ENCODE results near the gene MTF2. TPM values are rescaled to one million over a fixed set of nuclear protein-coding genes. Genes with fewer than 3 reads are reported as not detected.

Gene MTF2
- total and polyA plus RNA-seq, 2 experiments from 2014 or later = 82.1 to 133 TPM

- no peaks in the 10 kb centered on the region for H3K9me2 ChIP-seq (ENCODE audit: insufficient read depth)
- no peak overlapping the region for H3K4me3 Mint-ChIP-seq
- no peaks in the 10 kb centered on the region; the same call in 2 of the 3 replicates for H3K9me3 Mint-ChIP-seq
- no peaks in the 10 kb centered on the region for H3F3A ChIP-seq (replicated peaks; ENCODE audit: low read depth)
- no peaks in the 10 kb centered on the region; the same call in 2 of the 3 replicates for H3K4me1 Mint-ChIP-seq
- no peak overlapping the region for H3K4me2 ChIP-seq
- no peak for TF ChIP-seq STAT1 (IDR thresholded peaks at IDR 0.05; ENCODE audit: unreplicated experiment)
- TF ChIP-seq POLR2AphosphoS5 (IDR thresholded peaks at IDR 0.05; ENCODE audit: low read depth) = no peak
- TF ChIP-seq NANOG (IDR thresholded peaks at IDR 0.05; ENCODE audit: borderline replicate concordance) = no peak
- TF ChIP-seq JUNB (IDR thresholded peaks at IDR 0.05; ENCODE audit: unreplicated experiment) = no peak
- TF ChIP-seq ZNF331 (CRISPR knock-in tag; IDR thresholded peaks at IDR 0.05; ENCODE audit: low read depth) = no peak
- TF ChIP-seq EZH2 (IDR thresholded peaks at IDR 0.05; ENCODE audit: low read depth, unreplicated experiment) = no peak
- TF ChIP-seq, protein P1, sequence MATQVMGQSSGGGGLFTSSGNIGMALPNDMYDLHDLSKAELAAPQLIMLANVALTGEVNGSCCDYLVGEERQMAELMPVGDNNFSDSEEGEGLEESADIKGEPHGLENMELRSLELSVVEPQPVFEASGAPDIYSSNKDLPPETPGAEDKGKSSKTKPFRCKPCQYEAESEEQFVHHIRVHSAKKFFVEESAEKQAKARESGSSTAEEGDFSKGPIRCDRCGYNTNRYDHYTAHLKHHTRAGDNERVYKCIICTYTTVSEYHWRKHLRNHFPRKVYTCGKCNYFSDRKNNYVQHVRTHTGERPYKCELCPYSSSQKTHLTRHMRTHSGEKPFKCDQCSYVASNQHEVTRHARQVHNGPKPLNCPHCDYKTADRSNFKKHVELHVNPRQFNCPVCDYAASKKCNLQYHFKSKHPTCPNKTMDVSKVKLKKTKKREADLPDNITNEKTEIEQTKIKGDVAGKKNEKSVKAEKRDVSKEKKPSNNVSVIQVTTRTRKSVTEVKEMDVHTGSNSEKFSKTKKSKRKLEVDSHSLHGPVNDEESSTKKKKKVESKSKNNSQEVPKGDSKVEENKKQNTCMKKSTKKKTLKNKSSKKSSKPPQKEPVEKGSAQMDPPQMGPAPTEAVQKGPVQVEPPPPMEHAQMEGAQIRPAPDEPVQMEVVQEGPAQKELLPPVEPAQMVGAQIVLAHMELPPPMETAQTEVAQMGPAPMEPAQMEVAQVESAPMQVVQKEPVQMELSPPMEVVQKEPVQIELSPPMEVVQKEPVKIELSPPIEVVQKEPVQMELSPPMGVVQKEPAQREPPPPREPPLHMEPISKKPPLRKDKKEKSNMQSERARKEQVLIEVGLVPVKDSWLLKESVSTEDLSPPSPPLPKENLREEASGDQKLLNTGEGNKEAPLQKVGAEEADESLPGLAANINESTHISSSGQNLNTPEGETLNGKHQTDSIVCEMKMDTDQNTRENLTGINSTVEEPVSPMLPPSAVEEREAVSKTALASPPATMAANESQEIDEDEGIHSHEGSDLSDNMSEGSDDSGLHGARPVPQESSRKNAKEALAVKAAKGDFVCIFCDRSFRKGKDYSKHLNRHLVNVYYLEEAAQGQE (IDR thresholded peaks at IDR 0.05; ENCODE audit: unreplicated experiment) = no peak
- TF ChIP-seq CREB1 (CRISPR knock-in tag; IDR thresholded peaks at IDR 0.05; ENCODE audit: low read depth) = no peak
- TF ChIP-seq EZH2phosphoT487 (IDR thresholded peaks at IDR 0.05; ENCODE audit: unreplicated experiment) = no peak
- TF ChIP-seq, protein P2, sequence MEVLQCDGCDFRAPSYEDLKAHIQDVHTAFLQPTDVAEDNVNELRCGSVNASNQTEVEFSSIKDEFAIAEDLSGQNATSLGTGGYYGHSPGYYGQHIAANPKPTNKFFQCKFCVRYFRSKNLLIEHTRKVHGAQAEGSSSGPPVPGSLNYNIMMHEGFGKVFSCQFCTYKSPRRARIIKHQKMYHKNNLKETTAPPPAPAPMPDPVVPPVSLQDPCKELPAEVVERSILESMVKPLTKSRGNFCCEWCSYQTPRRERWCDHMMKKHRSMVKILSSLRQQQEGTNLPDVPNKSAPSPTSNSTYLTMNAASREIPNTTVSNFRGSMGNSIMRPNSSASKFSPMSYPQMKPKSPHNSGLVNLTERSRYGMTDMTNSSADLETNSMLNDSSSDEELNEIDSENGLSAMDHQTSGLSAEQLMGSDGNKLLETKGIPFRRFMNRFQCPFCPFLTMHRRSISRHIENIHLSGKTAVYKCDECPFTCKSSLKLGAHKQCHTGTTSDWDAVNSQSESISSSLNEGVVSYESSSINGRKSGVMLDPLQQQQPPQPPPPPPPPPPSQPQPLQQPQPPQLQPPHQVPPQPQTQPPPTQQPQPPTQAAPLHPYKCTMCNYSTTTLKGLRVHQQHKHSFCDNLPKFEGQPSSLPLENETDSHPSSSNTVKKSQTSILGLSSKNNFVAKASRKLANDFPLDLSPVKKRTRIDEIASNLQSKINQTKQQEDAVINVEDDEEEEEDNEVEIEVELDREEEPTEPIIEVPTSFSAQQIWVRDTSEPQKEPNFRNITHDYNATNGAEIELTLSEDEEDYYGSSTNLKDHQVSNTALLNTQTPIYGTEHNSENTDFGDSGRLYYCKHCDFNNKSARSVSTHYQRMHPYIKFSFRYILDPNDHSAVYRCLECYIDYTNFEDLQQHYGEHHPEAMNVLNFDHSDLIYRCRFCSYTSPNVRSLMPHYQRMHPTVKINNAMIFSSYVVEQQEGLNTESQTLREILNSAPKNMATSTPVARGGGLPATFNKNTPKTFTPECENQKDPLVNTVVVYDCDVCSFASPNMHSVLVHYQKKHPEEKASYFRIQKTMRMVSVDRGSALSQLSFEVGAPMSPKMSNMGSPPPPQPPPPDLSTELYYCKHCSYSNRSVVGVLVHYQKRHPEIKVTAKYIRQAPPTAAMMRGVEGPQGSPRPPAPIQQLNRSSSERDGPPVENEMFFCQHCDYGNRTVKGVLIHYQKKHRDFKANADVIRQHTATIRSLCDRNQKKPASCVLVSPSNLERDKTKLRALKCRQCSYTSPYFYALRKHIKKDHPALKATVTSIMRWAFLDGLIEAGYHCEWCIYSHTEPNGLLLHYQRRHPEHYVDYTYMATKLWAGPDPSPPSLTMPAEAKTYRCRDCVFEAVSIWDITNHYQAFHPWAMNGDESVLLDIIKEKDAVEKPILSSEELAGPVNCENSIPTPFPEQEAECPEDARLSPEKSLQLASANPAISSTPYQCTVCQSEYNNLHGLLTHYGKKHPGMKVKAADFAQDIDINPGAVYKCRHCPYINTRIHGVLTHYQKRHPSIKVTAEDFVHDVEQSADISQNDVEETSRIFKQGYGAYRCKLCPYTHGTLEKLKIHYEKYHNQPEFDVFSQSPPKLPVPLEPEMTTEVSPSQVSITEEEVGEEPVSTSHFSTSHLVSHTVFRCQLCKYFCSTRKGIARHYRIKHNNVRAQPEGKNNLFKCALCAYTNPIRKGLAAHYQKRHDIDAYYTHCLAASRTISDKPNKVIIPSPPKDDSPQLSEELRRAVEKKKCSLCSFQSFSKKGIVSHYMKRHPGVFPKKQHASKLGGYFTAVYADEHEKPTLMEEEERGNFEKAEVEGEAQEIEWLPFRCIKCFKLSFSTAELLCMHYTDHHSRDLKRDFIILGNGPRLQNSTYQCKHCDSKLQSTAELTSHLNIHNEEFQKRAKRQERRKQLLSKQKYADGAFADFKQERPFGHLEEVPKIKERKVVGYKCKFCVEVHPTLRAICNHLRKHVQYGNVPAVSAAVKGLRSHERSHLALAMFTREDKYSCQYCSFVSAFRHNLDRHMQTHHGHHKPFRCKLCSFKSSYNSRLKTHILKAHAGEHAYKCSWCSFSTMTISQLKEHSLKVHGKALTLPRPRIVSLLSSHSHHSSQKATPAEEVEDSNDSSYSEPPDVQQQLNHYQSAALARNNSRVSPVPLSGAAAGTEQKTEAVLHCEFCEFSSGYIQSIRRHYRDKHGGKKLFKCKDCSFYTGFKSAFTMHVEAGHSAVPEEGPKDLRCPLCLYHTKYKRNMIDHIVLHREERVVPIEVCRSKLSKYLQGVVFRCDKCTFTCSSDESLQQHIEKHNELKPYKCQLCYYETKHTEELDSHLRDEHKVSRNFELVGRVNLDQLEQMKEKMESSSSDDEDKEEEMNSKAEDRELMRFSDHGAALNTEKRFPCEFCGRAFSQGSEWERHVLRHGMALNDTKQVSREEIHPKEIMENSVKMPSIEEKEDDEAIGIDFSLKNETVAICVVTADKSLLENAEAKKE (CRISPR knock-in tag; IDR thresholded peaks at IDR 0.05) = no peak
- no peak for TF ChIP-seq CTCF (conservative IDR thresholded peaks at IDR 0.05; ENCODE audit: low read depth in 2 of 2)
- no peak for TF ChIP-seq ETS1 (IDR thresholded peaks at IDR 0.05)
- no peak for TF ChIP-seq ZNF114 (CRISPR knock-in tag; IDR thresholded peaks at IDR 0.05)
- H3K27me3 ChIP-seq (ENCODE audit: insufficient read depth) = no peaks in the 10 kb centered on the region
- peaks cover 2% of the 10 kb centered on the region for H3K27me3 Mint-ChIP-seq (ENCODE audit: insufficient read depth, low read depth, poor library complexity)
- DNase-seq (ENCODE audit: low spot score) (no peak), ATAC-seq (no peak)
- peaks cover 32% of the 10 kb centered on the region for H3K36me3 Mint-ChIP-seq (ENCODE audit: low read depth)
- peaks cover 10% of the 10 kb centered on the region for H3K36me3 ChIP-seq (ENCODE audit: insufficient read depth)
- no peak overlapping the region for H2AFZ ChIP-seq
- peaks cover 6% of the 10 kb centered on the region for H3K79me2 ChIP-seq (replicated peaks; ENCODE audit: insufficient read depth)
- no peak overlapping the region for H3K27ac Mint-ChIP-seq
- H3K27ac ChIP-seq (ENCODE audit: low read depth) = no peak overlapping the region
- no peak overlapping the region for H3K4me3 ChIP-seq
- 0 out of 2 replicates have a peak, but pooled peaks cover 12% of the 10 kb centered on the region for H4K20me1 ChIP-seq (replicated peaks; ENCODE audit: insufficient read depth)
- no peaks in the 10 kb centered on the region for H3K4me1 ChIP-seq (ENCODE audit: insufficient read depth)
Measured at GRCh38 chr1:93143136-93143535, 64.1 kb downstream of the MTF2 start.
